ENCODE results near the gene CAMSAP3.

GRCh38 chr19:7603919-7604318 lies 8.3 kb downstream of the CAMSAP3 start:
- no peak for TF ChIP-seq CTCF (IDR thresholded peaks at IDR 0.05)
- TF ChIP-seq POLR2A (IDR thresholded peaks at IDR 0.05), result no peak
